Sigmoid colon (tissue), 3 donors: ENCODE measurements around the gene TBC1D22A.

Experiments used
- POLR2A ChIP-seq, 2 donors: fragments of 450-650 bp; IDR thresholded peaks; one replicate each; pipeline ENCODE4 v1.6.1; 2016; ENCODE audit warnings: antibody characterized with exemption in 2 of 2, mild to moderate bottlenecking in 2 of 2, moderate library complexity in 2 of 2
- TF ChIP-seq, protein P1 (sequence below), 4 experiments: fragments of 450-650 bp in 3 of 4; fragments of 200-600 bp in 1 of 4; IDR thresholded peaks; one replicate each; pipeline ENCODE4 v1.5.1; 2016 to 2019; ENCODE audit warnings: antibody characterized with exemption in 4 of 4, mild to moderate bottlenecking in 3 of 4, moderate library complexity in 2 of 4

- TF ChIP-seq, protein P1, sequence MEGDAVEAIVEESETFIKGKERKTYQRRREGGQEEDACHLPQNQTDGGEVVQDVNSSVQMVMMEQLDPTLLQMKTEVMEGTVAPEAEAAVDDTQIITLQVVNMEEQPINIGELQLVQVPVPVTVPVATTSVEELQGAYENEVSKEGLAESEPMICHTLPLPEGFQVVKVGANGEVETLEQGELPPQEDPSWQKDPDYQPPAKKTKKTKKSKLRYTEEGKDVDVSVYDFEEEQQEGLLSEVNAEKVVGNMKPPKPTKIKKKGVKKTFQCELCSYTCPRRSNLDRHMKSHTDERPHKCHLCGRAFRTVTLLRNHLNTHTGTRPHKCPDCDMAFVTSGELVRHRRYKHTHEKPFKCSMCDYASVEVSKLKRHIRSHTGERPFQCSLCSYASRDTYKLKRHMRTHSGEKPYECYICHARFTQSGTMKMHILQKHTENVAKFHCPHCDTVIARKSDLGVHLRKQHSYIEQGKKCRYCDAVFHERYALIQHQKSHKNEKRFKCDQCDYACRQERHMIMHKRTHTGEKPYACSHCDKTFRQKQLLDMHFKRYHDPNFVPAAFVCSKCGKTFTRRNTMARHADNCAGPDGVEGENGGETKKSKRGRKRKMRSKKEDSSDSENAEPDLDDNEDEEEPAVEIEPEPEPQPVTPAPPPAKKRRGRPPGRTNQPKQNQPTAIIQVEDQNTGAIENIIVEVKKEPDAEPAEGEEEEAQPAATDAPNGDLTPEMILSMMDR (IDR thresholded peaks at IDR 0.05), result no peak
- TF ChIP-seq POLR2A (IDR thresholded peaks at IDR 0.05), result no peak
These were observed 101.3 kb downstream of the TBC1D22A start for GRCh38 chr22:46863794-46864193.
